Heart left ventricle (tissue), 13 donors: ENCODE measurements around the gene LPAR3.
"Not testable (repeated sequence)": the region's sequence is repeated elsewhere in the genome, so short reads cannot be mapped to it uniquely, and the experiment has no call there.

Experiments
- CTCF ChIP-seq, 12 donors: fragments of 200-600 bp; sonication (generic) in 4 of 12; IDR thresholded peaks; one replicate each; pipeline versions ENCODE4 v1.5.0 to v1.8.0; 2018 to 2022; ENCODE audit warnings: antibody characterized with exemption in 12 of 12, mild to moderate bottlenecking in 5 of 12
- POLR2A ChIP-seq, 2 donors: fragments of 450-650 bp; IDR thresholded peaks; one replicate each; pipeline ENCODE4 v1.6.1; 2017; ENCODE audit warnings: antibody characterized with exemption in 2 of 2, mild to moderate bottlenecking in 2 of 2, moderate library complexity in 2 of 2
- donor health status: ischemic (EF 13 %, LVEDD 7.1; RV severe dilation, severe dysfunction).
- donor health status: DM: no; HTN: yes; CAD: no.
- donor health status: DM: no; HTN: no; CAD: no.
- donor health status: ischemic (EF 25% LVEDD 6.9; RV normal size, moderate dysfunction).
- donor health status: ischemic (EF 25% LVEDD 5.7; RV mildly dilated, moderate dysfunction).
- donor health status: ischemic (EF 35%, LVEDD 5.7; RV mildly dilated, moderate dysfunction).
- donor health status: nonischemic (EF 11% LVEDD 7.7; RV severe dilation, severe dysfunction).
- donor health status: DM: yes; HTN: yes; CAD: no.
- donor health status: PGD.
- donor health status: ischemic (EF 29% LVEDD 5.4; RV normal size, mild dysfunction).
- donor health status: nonischemic (EF 23%, LVEDD 6.1; RV moderate dilation, normal function).

- TF ChIP-seq CTCF, POLR2A (IDR thresholded peaks at IDR 0.05): not testable (repeated sequence)
Observed at GRCh38 chr1:84902727-84903126, 9.7 kb upstream of the LPAR3 start.
